ENCODE data around the gene ZSCAN25.
"Not testable (repeated sequence)": the region's sequence is repeated elsewhere in the genome, so short reads cannot be mapped to it uniquely, and the experiment has no call there.

The ZSCAN25 gene

GRCh38 chr7:99616359-99617191 is at the start of gene ZSCAN25:
Gene ZSCAN25, plus strand, starts transcription at chr7:99616946. Its CDS starts 2,661 bp downstream, at chr7:99619607.
- Histone ChIP-seq H3K27me3 (ENCODE audit: control insufficient read depth, insufficient read depth, low read length) (no peaks in the 10 kb centered on the region), H3K9me3 (ENCODE audit: control insufficient read depth, low read length) (no peaks in the 10 kb centered on the region), H3K4me1 (ENCODE audit: control insufficient read depth, insufficient read depth, low read length) (peaks cover 8% of the 10 kb centered on the region), H3K4me3 (ENCODE audit: low read length) (peak within 1 kb of the TSS; percentile 90), H3K36me3 (ENCODE audit: control insufficient read depth, insufficient read depth, low read length) (peaks cover 11% of the 10 kb centered on the region), H3K9ac (ENCODE audit: low read length) (peak within 1 kb of the TSS; percentile 94)

- H3K9me3 ChIP-seq (ENCODE audit: control insufficient read depth, low read length); H3K27me3 ChIP-seq (ENCODE audit: control insufficient read depth, insufficient read depth, low read length); H3K4me1 ChIP-seq (ENCODE audit: control insufficient read depth, insufficient read depth, low read length); H3K4me3 ChIP-seq (ENCODE audit: low read length); H3K36me3 ChIP-seq (ENCODE audit: control insufficient read depth, insufficient read depth, low read length); H3K9ac ChIP-seq (ENCODE audit: low read length): not testable (repeated sequence)
Observed at GRCh38 chr7:99568770-99569169, 48.0 kb upstream of the ZSCAN25 start.

- H3K36me3 ChIP-seq (ENCODE audit: control insufficient read depth, insufficient read depth, low read length): peaks cover 4% of the 10 kb centered on the region
Observed at GRCh38 chr7:99571768-99572167, 45.0 kb upstream of the ZSCAN25 start.

GRCh38 chr7:99573257-99573656 is 43.5 kb upstream of the ZSCAN25 start:
- Histone ChIP-seq H3K4me3 (ENCODE audit: low read length) (no peak overlapping the region), H3K9ac (ENCODE audit: low read length) (no peak overlapping the region), H3K36me3 (ENCODE audit: control insufficient read depth, insufficient read depth, low read length) (peaks cover 4% of the 10 kb centered on the region), H3K4me1 (ENCODE audit: control insufficient read depth, insufficient read depth, low read length) (no peaks in the 10 kb centered on the region), H3K27me3 (ENCODE audit: control insufficient read depth, insufficient read depth, low read length) (no peaks in the 10 kb centered on the region), H3K9me3 (ENCODE audit: control insufficient read depth, low read length) (no peaks in the 10 kb centered on the region)

More at GRCh38 chr7:99571768-99572167, 45.0 kb upstream of the ZSCAN25 start:
- Histone ChIP-seq H3K9ac (ENCODE audit: low read length) (no peak overlapping the region), H3K9me3 (ENCODE audit: control insufficient read depth, low read length) (no peaks in the 10 kb centered on the region), H3K4me3 (ENCODE audit: low read length) (no peak overlapping the region), H3K4me1 (ENCODE audit: control insufficient read depth, insufficient read depth, low read length) (no peaks in the 10 kb centered on the region), H3K27me3 (ENCODE audit: control insufficient read depth, insufficient read depth, low read length) (no peaks in the 10 kb centered on the region)

- Histone ChIP-seq H3K9me3 (ENCODE audit: control insufficient read depth, low read length) (no peaks in the 10 kb centered on the region), H3K36me3 (ENCODE audit: control insufficient read depth, insufficient read depth, low read length) (peaks cover 4% of the 10 kb centered on the region), H3K4me1 (ENCODE audit: control insufficient read depth, insufficient read depth, low read length) (peaks cover 12% of the 10 kb centered on the region), H3K27me3 (ENCODE audit: control insufficient read depth, insufficient read depth, low read length) (peaks cover 16% of the 10 kb centered on the region), H3K9ac (ENCODE audit: low read length) (no peak overlapping the region), H3K4me3 (ENCODE audit: low read length) (no peak overlapping the region)
Observed at GRCh38 chr7:99576251-99576650, 40.5 kb upstream of the ZSCAN25 start.

- Histone ChIP-seq H3K36me3 (ENCODE audit: control insufficient read depth, insufficient read depth, low read length) (no peaks in the 10 kb centered on the region), H3K9ac (ENCODE audit: low read length) (peak overlapping the region; percentile 48), H3K4me3 (ENCODE audit: low read length) (no peak overlapping the region), H3K9me3 (ENCODE audit: control insufficient read depth, low read length) (no peaks in the 10 kb centered on the region), H3K4me1 (ENCODE audit: control insufficient read depth, insufficient read depth, low read length) (peaks cover 12% of the 10 kb centered on the region), H3K27me3 (ENCODE audit: control insufficient read depth, insufficient read depth, low read length) (peaks cover 16% of the 10 kb centered on the region)
Observed at GRCh38 chr7:99579281-99579955, 37.3 kb upstream of the ZSCAN25 start.

- peak overlapping the region; percentile 48 for H3K9ac ChIP-seq (ENCODE audit: low read length)
- H3K4me3 ChIP-seq (ENCODE audit: low read length): peak overlapping the region; percentile 34
- no peaks in the 10 kb centered on the region for H3K36me3 ChIP-seq (ENCODE audit: control insufficient read depth, insufficient read depth, low read length)
- peaks cover 16% of the 10 kb centered on the region for H3K27me3 ChIP-seq (ENCODE audit: control insufficient read depth, insufficient read depth, low read length)
- H3K4me1 ChIP-seq (ENCODE audit: control insufficient read depth, insufficient read depth, low read length): peaks cover 12% of the 10 kb centered on the region
- H3K9me3 ChIP-seq (ENCODE audit: control insufficient read depth, low read length): no peaks in the 10 kb centered on the region
Observed at GRCh38 chr7:99579956-99580777, 36.6 kb upstream of the ZSCAN25 start.

- not testable (repeated sequence) for H3K4me3 ChIP-seq (ENCODE audit: low read length); H3K9me3 ChIP-seq (ENCODE audit: control insufficient read depth, low read length); H3K36me3 ChIP-seq (ENCODE audit: control insufficient read depth, insufficient read depth, low read length)
- peaks cover 16% of the 10 kb centered on the region for H3K27me3 ChIP-seq (ENCODE audit: control insufficient read depth, insufficient read depth, low read length)
- H3K9ac ChIP-seq (ENCODE audit: low read length): peak overlapping the region; percentile 48
- peaks cover 12% of the 10 kb centered on the region for H3K4me1 ChIP-seq (ENCODE audit: control insufficient read depth, insufficient read depth, low read length)
Observed at GRCh38 chr7:99580778-99581332, 35.9 kb upstream of the ZSCAN25 start.

GRCh38 chr7:99588868-99589267 is 27.9 kb upstream of the ZSCAN25 start:
- H3K9ac ChIP-seq (ENCODE audit: low read length): no peak overlapping the region
- H3K27me3 ChIP-seq (ENCODE audit: control insufficient read depth, insufficient read depth, low read length): no peaks in the 10 kb centered on the region
- no peaks in the 10 kb centered on the region for H3K9me3 ChIP-seq (ENCODE audit: control insufficient read depth, low read length)

GRCh38 chr7:99594948-99595745 is 21.6 kb upstream of the ZSCAN25 start:
- H3K9ac ChIP-seq (ENCODE audit: low read length): no peak overlapping the region

More at GRCh38 chr7:99588868-99589267, 27.9 kb upstream of the ZSCAN25 start:
- Histone ChIP-seq H3K4me3 (ENCODE audit: low read length) (no peak overlapping the region), H3K36me3 (ENCODE audit: control insufficient read depth, insufficient read depth, low read length) (no peaks in the 10 kb centered on the region), H3K4me1 (ENCODE audit: control insufficient read depth, insufficient read depth, low read length) (no peaks in the 10 kb centered on the region)

GRCh38 chr7:99596408-99596955 is 20.3 kb upstream of the ZSCAN25 start:
- no peak overlapping the region for H3K9ac ChIP-seq (ENCODE audit: low read length)
- H3K9me3 ChIP-seq (ENCODE audit: control insufficient read depth, low read length): no peaks in the 10 kb centered on the region
- no peaks in the 10 kb centered on the region for H3K36me3 ChIP-seq (ENCODE audit: control insufficient read depth, insufficient read depth, low read length)
- H3K4me1 ChIP-seq (ENCODE audit: control insufficient read depth, insufficient read depth, low read length): no peaks in the 10 kb centered on the region
- peaks cover 10% of the 10 kb centered on the region for H3K27me3 ChIP-seq (ENCODE audit: control insufficient read depth, insufficient read depth, low read length)
- no peak overlapping the region for H3K4me3 ChIP-seq (ENCODE audit: low read length)

More at GRCh38 chr7:99594948-99595745, 21.6 kb upstream of the ZSCAN25 start:
- H3K36me3 ChIP-seq (ENCODE audit: control insufficient read depth, insufficient read depth, low read length): no peaks in the 10 kb centered on the region
- peaks cover 10% of the 10 kb centered on the region for H3K27me3 ChIP-seq (ENCODE audit: control insufficient read depth, insufficient read depth, low read length)
- no peak overlapping the region for H3K4me3 ChIP-seq (ENCODE audit: low read length)
- H3K4me1 ChIP-seq (ENCODE audit: control insufficient read depth, insufficient read depth, low read length): no peaks in the 10 kb centered on the region
- no peaks in the 10 kb centered on the region for H3K9me3 ChIP-seq (ENCODE audit: control insufficient read depth, low read length)

All from mucosa of stomach (tissue), 1 donor.